Erythroblast (primary cell): ENCODE measurements around the gene FHL3.

ENCODE experiments used
- GATA1 ChIP-seq: IDR thresholded peaks from 2 replicates; pipeline ENCODE4 v1.6.1; 2011; ENCODE audit warnings: low read depth, mild to moderate bottlenecking, control low read depth, low read length, moderate library complexity
- POLR2A ChIP-seq: IDR thresholded peaks from 2 replicates; pipeline ENCODE4 v1.6.1; 2011; ENCODE audit warnings: mild to moderate bottlenecking, low read length

DNA sequence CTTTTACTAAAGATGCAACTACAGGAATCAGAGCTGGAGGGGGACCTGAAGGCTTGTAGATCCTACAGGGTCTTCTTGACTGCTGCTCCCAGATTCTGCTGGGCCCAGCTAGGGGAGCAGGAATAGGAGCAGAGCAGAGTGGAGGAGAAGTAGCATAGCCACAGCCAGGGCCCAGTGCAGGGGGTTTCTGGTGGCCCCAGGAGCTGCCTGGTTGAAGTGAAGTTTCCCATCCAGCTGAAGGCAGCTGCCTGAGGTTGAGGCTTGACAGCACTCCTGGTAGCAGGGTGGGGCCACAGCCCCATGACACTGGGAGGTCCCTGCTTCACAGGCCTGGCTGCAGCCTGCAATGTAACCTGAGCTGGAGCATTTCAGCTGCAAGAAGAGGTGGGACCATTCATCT, 56.5 kb downstream of the FHL3 start:
- TF ChIP-seq POLR2A (no peak), GATA1 (no peak)
